ENCODE data around the gene SLC40A1.

SLC40A1 gene

DNA sequence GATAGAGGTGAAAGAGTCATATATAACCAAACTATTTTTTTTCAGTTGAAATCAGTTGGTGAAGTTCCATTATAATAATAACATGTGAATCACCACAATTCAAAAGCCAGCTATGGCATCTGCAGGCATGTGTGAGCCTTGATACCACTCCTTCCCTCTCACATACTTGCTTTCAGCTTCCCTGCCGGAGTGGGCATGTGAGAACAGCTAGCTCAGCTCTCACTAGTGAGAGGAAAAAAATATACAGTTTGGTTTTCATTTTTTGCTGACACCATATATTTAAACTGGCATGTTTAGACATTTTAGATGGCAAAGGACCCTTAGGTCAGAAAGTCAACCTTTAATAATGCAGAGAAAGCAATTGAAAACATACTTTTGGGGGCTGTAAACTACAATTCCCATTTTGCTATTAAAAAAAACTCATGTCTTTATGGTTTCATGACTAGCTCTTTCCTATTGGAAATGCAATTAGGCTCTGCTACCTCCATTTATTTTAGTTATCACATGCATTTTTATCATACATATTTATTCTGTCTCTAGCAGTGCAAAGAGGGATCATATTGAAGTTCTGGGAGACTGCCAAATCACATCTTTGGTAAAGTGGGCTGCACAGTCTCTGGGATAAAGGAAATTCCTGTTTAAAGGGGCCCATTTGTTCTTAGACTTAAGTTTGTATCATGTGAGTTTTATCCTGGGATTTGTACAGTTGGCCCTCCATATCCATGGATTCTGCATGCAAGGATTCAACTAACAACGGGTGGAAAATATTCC is 33.2 kb upstream of the SLC40A1 start:
- TF ChIP-seq MYC (IDR thresholded peaks at IDR 0.05; ENCODE audit: low read depth, low read length): no peak
- TF ChIP-seq, protein P1, sequence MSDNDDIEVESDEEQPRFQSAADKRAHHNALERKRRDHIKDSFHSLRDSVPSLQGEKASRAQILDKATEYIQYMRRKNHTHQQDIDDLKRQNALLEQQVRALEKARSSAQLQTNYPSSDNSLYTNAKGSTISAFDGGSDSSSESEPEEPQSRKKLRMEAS (IDR thresholded peaks at IDR 0.05; ENCODE audit: low read depth, low read length): no peak
- no peak for TF ChIP-seq CTCF (IDR thresholded peaks at IDR 0.05; ENCODE audit: low read depth, low read length)
- no peak for TF ChIP-seq POLR2A (IDR thresholded peaks at IDR 0.05; ENCODE audit: extremely low read depth, insufficient read length)
- no peak overlapping the region for H3K4me3 ChIP-seq (ENCODE audit: low read depth, low read length)

DNA sequence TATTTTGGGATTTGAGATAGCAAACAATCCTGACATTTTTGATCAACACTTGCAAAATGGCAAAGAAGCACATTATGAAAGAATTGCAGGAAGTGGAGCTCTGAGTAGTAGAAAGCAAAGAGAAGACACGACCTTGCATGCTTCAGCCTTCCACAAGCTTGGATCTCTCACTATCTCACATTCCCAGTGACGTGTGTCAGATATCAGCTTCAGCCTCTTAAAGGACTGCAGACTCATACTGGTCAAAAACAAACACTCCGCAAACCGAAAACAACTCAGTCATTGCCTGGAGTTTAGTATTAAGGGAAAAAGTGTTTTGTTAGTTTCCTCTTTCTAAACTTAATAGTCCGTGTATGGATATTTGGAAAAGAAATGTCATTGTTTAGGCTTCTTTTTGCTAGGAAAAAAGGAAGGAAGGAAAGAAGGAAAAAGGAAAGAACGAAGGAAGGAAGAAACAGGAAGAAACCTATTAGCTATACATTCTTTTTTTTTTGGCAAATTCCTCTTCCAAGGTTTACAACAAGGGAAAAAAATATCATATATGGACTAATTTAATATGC is 32.6 kb upstream of the SLC40A1 start:
- DNase-seq (ENCODE audit: low read depth): no peak

More for the DNA sequence above, 33.2 kb upstream of the SLC40A1 start:
- no peak for DNase-seq (ENCODE audit: low read depth)

DNA sequence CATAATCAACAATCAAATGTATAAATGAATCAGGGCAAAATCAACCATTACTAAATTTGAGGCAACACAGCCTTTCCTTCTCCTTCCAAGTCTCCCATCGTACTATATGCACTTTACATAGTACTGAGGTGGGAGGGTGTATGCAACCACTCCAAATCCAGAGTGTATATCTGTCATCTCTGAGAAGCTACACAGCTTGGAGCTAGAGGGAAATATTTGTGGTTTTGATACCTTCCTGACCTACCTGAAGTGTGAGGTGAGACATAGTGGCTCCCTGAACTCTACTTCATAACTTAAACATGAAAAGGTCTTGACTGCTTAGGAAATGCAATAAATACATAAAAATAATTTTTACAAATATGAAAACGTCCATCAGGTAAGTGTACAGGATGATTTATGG is 30.1 kb upstream of the SLC40A1 start:
- no peak overlapping the region for H3K4me3 ChIP-seq (ENCODE audit: low read depth, low read length)
- no peak for TF ChIP-seq MYC (IDR thresholded peaks at IDR 0.05; ENCODE audit: low read depth, low read length)
- TF ChIP-seq, protein P1 (IDR thresholded peaks at IDR 0.05; ENCODE audit: low read depth, low read length): no peak
- no peak for TF ChIP-seq CTCF (IDR thresholded peaks at IDR 0.05; ENCODE audit: low read depth, low read length)
- no peak for TF ChIP-seq POLR2A (IDR thresholded peaks at IDR 0.05; ENCODE audit: extremely low read depth, insufficient read length)
- no peak for DNase-seq (ENCODE audit: low read depth)

More for the DNA sequence above, 32.6 kb upstream of the SLC40A1 start:
- TF ChIP-seq MYC (IDR thresholded peaks at IDR 0.05; ENCODE audit: low read depth, low read length) (no peak), CTCF (IDR thresholded peaks at IDR 0.05; ENCODE audit: low read depth, low read length) (no peak), POLR2A (IDR thresholded peaks at IDR 0.05; ENCODE audit: extremely low read depth, insufficient read length) (no peak)
- TF ChIP-seq, protein P1 (IDR thresholded peaks at IDR 0.05; ENCODE audit: low read depth, low read length): no peak
- no peak overlapping the region for H3K4me3 ChIP-seq (ENCODE audit: low read depth, low read length)

DNA sequence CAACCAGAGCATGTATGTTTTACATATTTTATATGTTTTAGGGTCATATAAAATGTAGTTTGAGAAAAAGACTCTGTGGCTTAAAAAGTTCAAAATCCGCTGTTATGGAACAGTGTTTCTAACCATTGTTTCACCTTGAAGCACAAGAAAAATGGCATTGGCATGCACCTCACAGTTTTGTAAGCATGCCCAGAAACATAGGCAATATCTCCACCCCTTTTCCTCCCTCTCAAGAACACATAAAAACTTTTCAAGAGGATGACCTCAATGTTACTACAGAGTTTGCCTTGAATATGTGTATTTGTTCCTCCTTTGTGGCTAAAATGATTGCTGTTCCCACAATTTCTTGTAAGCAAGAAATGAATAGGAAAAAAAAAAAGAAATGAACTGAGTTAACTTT is 29.3 kb upstream of the SLC40A1 start:
- TF ChIP-seq MYC (IDR thresholded peaks at IDR 0.05; ENCODE audit: low read depth, low read length) (no peak), POLR2A (IDR thresholded peaks at IDR 0.05; ENCODE audit: extremely low read depth, insufficient read length) (no peak), CTCF (IDR thresholded peaks at IDR 0.05; ENCODE audit: low read depth, low read length) (no peak)
- TF ChIP-seq, protein P1 (IDR thresholded peaks at IDR 0.05; ENCODE audit: low read depth, low read length): no peak
- no peak for DNase-seq (ENCODE audit: low read depth)
- no peak overlapping the region for H3K4me3 ChIP-seq (ENCODE audit: low read depth, low read length)

GRCh38 chr2:189609423-189609816 is 28.8 kb upstream of the SLC40A1 start:
- H3K4me3 ChIP-seq (ENCODE audit: low read depth, low read length): no peak overlapping the region
- no peak for TF ChIP-seq CTCF (IDR thresholded peaks at IDR 0.05; ENCODE audit: low read depth, low read length)
- TF ChIP-seq, protein P1 (IDR thresholded peaks at IDR 0.05; ENCODE audit: low read depth, low read length): no peak
- TF ChIP-seq MYC (IDR thresholded peaks at IDR 0.05; ENCODE audit: low read depth, low read length): no peak
- TF ChIP-seq POLR2A (IDR thresholded peaks at IDR 0.05; ENCODE audit: extremely low read depth, insufficient read length): no peak
- DNase-seq (ENCODE audit: low read depth): no peak

Measured in NB4 (cell line).